IMR-90 (cell line): ENCODE measurements around the gene FAHD1. TPM values are rescaled to one million over a fixed set of nuclear protein-coding genes. Genes with fewer than 3 reads are reported as not detected.

ENCODE experiments used
- ATAC-seq: fragments of 200-7000 bp; cut with Tn5 transposase; 2 replicates; pipeline ENCODE4 v1.9.1; 2020; ENCODE audit warnings: low read depth, mild to moderate bottlenecking, moderate library complexity
- BruUV-seq: library from RNA; stranded (reverse); fragments of 400-500 nt; replicated peaks from 2 replicates; lab custom pipeline; 2021; lab: Mats Ljungman, UMichigan
- CTCF ChIA-PET: fragments of 300-600 bp; formaldehyde crosslinking; extraction: SDS; loops from one replicate; lab custom pipeline; 2021; ENCODE audit warnings: antibody characterized with exemption; lab: Yijun Ruan, JAX
- POLR2A ChIA-PET: fragments of 300-600 bp; sonication (Branson Sonifier 250); formaldehyde crosslinking; loops from one replicate; lab custom pipeline; 2022; ENCODE audit warnings: antibody characterized with exemption; ENCODE audit not compliant: unreplicated experiment; lab: Charles Lee
- DNase-seq: peaks from one replicate; pipeline ENCODE4 v3.0.0; 2013
- H2AFZ ChIP-seq: replicated peaks from 2 replicates; pipeline ENCODE3; 2013; ENCODE audit warnings: low read length, mild to moderate bottlenecking; ENCODE audit not compliant: poor library complexity
- H2AK5ac ChIP-seq: 2 replicates; pipeline ENCODE4 v1.6.1; 2013; ENCODE audit warnings: low read depth, low read length, inconsistent platforms
- H2AK9ac ChIP-seq: replicated peaks from 2 replicates; pipeline ENCODE3; 2013; ENCODE audit warnings: mild to moderate bottlenecking, low read depth, low read length, moderate library complexity; ENCODE audit not compliant: poor library complexity
- H2BK120ac ChIP-seq: 2 replicates; pipeline ENCODE4 v1.6.1; 2013; ENCODE audit warnings: low read depth, low read length, inconsistent platforms
- H2BK15ac ChIP-seq: 3 replicates; pipeline ENCODE4 v1.6.1; 2013; ENCODE audit warnings: low read depth, low read length, inconsistent platforms
- H2BK20ac ChIP-seq: 2 replicates; pipeline ENCODE4 v1.6.1; 2013; ENCODE audit warnings: low read depth, mild to moderate bottlenecking, inconsistent platforms, low read length, moderate library complexity
- H2BK5ac ChIP-seq: 2 replicates; pipeline ENCODE4 v1.6.1; 2013; ENCODE audit warnings: mild to moderate bottlenecking, low read depth, low read length, inconsistent platforms; ENCODE audit not compliant: poor library complexity, severe bottlenecking
- H3K14ac ChIP-seq: replicated peaks from 2 replicates; pipeline ENCODE4 v1.6.1; 2013; ENCODE audit warnings: low read depth, low read length, inconsistent platforms
- H3K18ac ChIP-seq: 2 replicates; pipeline ENCODE4 v1.6.1; 2013; ENCODE audit warnings: low read depth, low read length, control low read depth
- H3K23ac ChIP-seq: 2 replicates; pipeline ENCODE4 v1.6.1; 2013; ENCODE audit warnings: low read depth, low read length, inconsistent platforms
- H3K27ac ChIP-seq: 2 replicates; pipeline ENCODE4 v1.5.1; 2013; ENCODE audit warnings: mild to moderate bottlenecking, control low read depth, low read length; ENCODE audit not compliant: insufficient read depth
- H3K27me3 ChIP-seq: 2 replicates; pipeline ENCODE4 v1.6.1; 2013; ENCODE audit warnings: low read length; ENCODE audit not compliant: control insufficient read depth, insufficient read depth
- H3K36me3 ChIP-seq: 2 replicates; pipeline ENCODE4 v1.6.1; 2013; ENCODE audit warnings: low read length, mixed read lengths; ENCODE audit not compliant: control insufficient read depth, insufficient read depth
- H3K4ac ChIP-seq: 2 replicates; pipeline ENCODE4 v1.6.1; 2013; ENCODE audit warnings: low read depth, low read length, inconsistent platforms
- H3K4me1 ChIP-seq: 2 replicates; pipeline ENCODE4 v1.6.1; 2013; ENCODE audit warnings: low read length, mixed read lengths; ENCODE audit not compliant: control insufficient read depth, insufficient read depth
- H3K4me2 ChIP-seq: 2 replicates; pipeline ENCODE4 v1.6.1; 2013; ENCODE audit warnings: low read depth, mild to moderate bottlenecking, control low read depth, low read length, moderate library complexity
- H3K4me3 ChIP-seq: 2 replicates; pipeline ENCODE4 v1.5.1; 2013; ENCODE audit warnings: low read depth, mild to moderate bottlenecking, control low read depth, low read length, moderate library complexity; ENCODE audit not compliant: insufficient read depth
- H3K56ac ChIP-seq: 2 replicates; pipeline ENCODE4 v1.6.1; 2013; ENCODE audit warnings: low read length, inconsistent platforms; ENCODE audit not compliant: insufficient read depth; ENCODE audit errors: extremely low read depth
- H3K79me1 ChIP-seq, 2 experiments: 2 replicates each; pipeline ENCODE4 v1.6.1; 2013; ENCODE audit warnings: low read length in 2 of 2, inconsistent platforms in 1 of 2, low read depth in 1 of 2
- H3K9ac ChIP-seq: 2 replicates; pipeline ENCODE4 v1.6.1; 2013; ENCODE audit warnings: low read depth, low read length, control low read depth
- H3K9me1 ChIP-seq: 2 replicates; pipeline ENCODE4 v1.6.1; 2013; ENCODE audit warnings: low read length, inconsistent platforms; ENCODE audit not compliant: insufficient read depth
- H3K9me3 ChIP-seq: 2 replicates; pipeline ENCODE4 v1.6.1; 2013; ENCODE audit warnings: low read length; ENCODE audit not compliant: control insufficient read depth, insufficient read depth
- H4K20me1 ChIP-seq: 2 replicates; pipeline ENCODE4 v1.6.1; 2013; ENCODE audit warnings: low read length, inconsistent platforms; ENCODE audit not compliant: insufficient read depth
- H4K5ac ChIP-seq: 2 replicates; pipeline ENCODE4 v1.6.1; 2013; ENCODE audit warnings: mild to moderate bottlenecking, low read depth, low read length, control low read depth
- H4K8ac ChIP-seq, 2 experiments: 2 replicates each; pipeline ENCODE4 v1.6.1; 2013; ENCODE audit warnings: low read depth in 2 of 2, low read length in 2 of 2, control low read depth in 1 of 2, inconsistent platforms in 1 of 2
- H4K91ac ChIP-seq: 2 replicates; pipeline ENCODE4 v1.6.1; 2013; ENCODE audit warnings: low read depth, low read length, inconsistent platforms; ENCODE audit not compliant: insufficient read depth
- BHLHE40 ChIP-seq: fragments of 150-350 bp; IDR thresholded peaks from 2 replicates; pipeline ENCODE4 v1.6.1; 2016; ENCODE audit warnings: mild to moderate bottlenecking, low read depth, low read length
- CEBPB ChIP-seq: IDR thresholded peaks from 2 replicates; pipeline ENCODE4 v1.6.1; 2012; ENCODE audit warnings: low read depth, low read length, improper control_type of control experiment
- CHD1 ChIP-seq: IDR thresholded peaks from 2 replicates; pipeline ENCODE4 v1.6.1; 2012; ENCODE audit warnings: low read depth, low read length, improper control_type of control experiment
- CTCF ChIP-seq: conservative IDR thresholded peaks from 2 replicates; pipeline ENCODE4 v1.5.1; 2012; ENCODE audit warnings: mild to moderate bottlenecking, low read depth, low read length, improper control_type of control experiment
- ELK1 ChIP-seq: fragments of 150-350 bp; IDR thresholded peaks from 2 replicates; pipeline ENCODE4 v1.6.1; 2016; ENCODE audit warnings: low read depth, mild to moderate bottlenecking, low read length, moderate library complexity, borderline replicate concordance
- MAFK ChIP-seq: IDR thresholded peaks from 2 replicates; pipeline ENCODE4 v1.6.1; 2012; ENCODE audit warnings: low read depth, low read length, improper control_type of control experiment
- MAZ ChIP-seq: IDR thresholded peaks from 2 replicates; pipeline ENCODE4 v1.6.1; 2012; ENCODE audit warnings: low read depth, mild to moderate bottlenecking, low read length, improper control_type of control experiment, moderate library complexity, borderline replicate concordance
- MXI1 ChIP-seq: IDR thresholded peaks from 2 replicates; pipeline ENCODE4 v1.6.1; 2012; ENCODE audit warnings: low read depth, mild to moderate bottlenecking, low read length, moderate library complexity, borderline replicate concordance
- NFE2L2 ChIP-seq: fragments of 150-350 bp; IDR thresholded peaks from 2 replicates; pipeline ENCODE4 v1.6.1; 2016; ENCODE audit warnings: low read depth, mild to moderate bottlenecking, low read length
- RAD21 ChIP-seq: IDR thresholded peaks from 2 replicates; pipeline ENCODE4 v1.6.1; 2012; ENCODE audit warnings: low read length, improper control_type of control experiment
- RCOR1 ChIP-seq: IDR thresholded peaks from 2 replicates; pipeline ENCODE4 v1.6.1; 2012; ENCODE audit warnings: mild to moderate bottlenecking, low read length, improper control_type of control experiment; ENCODE audit not compliant: insufficient replicate concordance
- RFX5 ChIP-seq: IDR thresholded peaks from 2 replicates; pipeline ENCODE4 v1.8.0; 2012; ENCODE audit warnings: low read depth, mild to moderate bottlenecking, low read length, moderate library complexity
- SMC3 ChIP-seq: fragments of 150-350 bp; IDR thresholded peaks from 2 replicates; pipeline ENCODE4 v1.6.1; 2016; ENCODE audit warnings: low read depth, mild to moderate bottlenecking, antibody characterized with exemption, low read length, moderate library complexity
- USF2 ChIP-seq: fragments of 150-350 bp; IDR thresholded peaks from 2 replicates; pipeline ENCODE4 v1.6.1; 2017; ENCODE audit warnings: mild to moderate bottlenecking, antibody characterized with exemption, low read length, low read depth
- WGBS, 2 experiments: methylation state at CpG; one replicate each; pipeline versions ENCODE4 v1.1.5 to v1.1.7; 2013; ENCODE audit warnings: missing lambda C conversion rate in 2 of 2; ENCODE audit not compliant: insufficient read length in 1 of 2; ENCODE audit errors: extremely low coverage in 2 of 2; 5-methylcytosine and 5-hydroxymethylcytosine counted together
- dilution Hi-C: fragments of 300-500 bp; cut with HindIII; formaldehyde crosslinking; loops from one replicate; pipeline ENCODE4 v1.14.3; 2018; ENCODE audit warnings: low sequenced_read_pairs; ENCODE audit not compliant: unreplicated experiment
- in situ Hi-C: fragments of 300-500 bp; cut with MboI; formaldehyde crosslinking; loops from 3 replicates; pipeline ENCODE4 v1.14.3; 2019; ENCODE audit warnings: low sequenced_read_pairs, inconsistent platforms, mixed read lengths
- intact Hi-C: fragments of 100-400 bp; cut with micrococcal nuclease; formaldehyde crosslinking; loops from 2 replicates; pipeline ENCODE4 v1.10.0; 2022
- polyA plus RNA-seq, 3 experiments: library from polyadenylated mRNA; depleted of rRNA; stranded (reverse); fragments of >200 nt; gene quantifications; 2 replicates each; pipeline ENCODE4 v1.2.3, GENCODE V29; 2012; ENCODE audit warnings: low replicate concordance in 1 of 3
- total RNA-seq: library from RNA; depleted of rRNA; stranded (reverse); fragments of >200 nt; gene quantifications from 2 replicates; pipeline ENCODE4 v1.2.3, GENCODE V29; 2012

The FAHD1 gene
- total and polyA plus RNA-seq, 2 of the 4 experiments (the other 2 are of a cell fraction), result 65.3 to 85.9 TPM

- H3K4me3 ChIP-seq, result no peak overlapping the region
- DNase-seq (no peak), ATAC-seq (no peak)
- no peak overlapping the region for H3K14ac ChIP-seq
- H3K4ac ChIP-seq, result no peak overlapping the region
- BruUV-seq, result no TSS peak
- H2AFZ ChIP-seq, result peak overlapping the region; percentile 51
- dilution Hi-C loops (no loop called here), in situ Hi-C loops (no loop called here), intact Hi-C loops (no loop called here)
- H4K20me1 ChIP-seq, result peaks cover 16% of the 10 kb centered on the region
- no peak overlapping the region for H3K18ac ChIP-seq
- no peak overlapping the region for H2BK5ac ChIP-seq
- no peak overlapping the region for H3K27ac ChIP-seq
- H4K8ac ChIP-seq, result no peak overlapping the region
- H3K4me2 ChIP-seq, result no peak overlapping the region
- H3K9me1 ChIP-seq, result peaks cover 10% of the 10 kb centered on the region; the same call in 1 of the 2 replicates
- TF ChIP-seq BHLHE40 (no peak), MAZ (no peak), NFE2L2 (no peak), ELK1 (no peak), RCOR1 (no peak), CTCF (no peak), USF2 (no peak), CHD1 (no peak), MXI1 (no peak), SMC3 (no peak), CEBPB (no peak), RFX5 (no peak), RAD21 (no peak), MAFK (no peak)
- H2AK9ac ChIP-seq, result peak overlapping the region; percentile 52
- H2BK15ac ChIP-seq, result no peak overlapping the region
- POLR2A ChIA-PET, result no interaction called here
- H3K9ac ChIP-seq, result no peak overlapping the region
- no peak overlapping the region for H4K91ac ChIP-seq
- peaks cover 8% of the 10 kb centered on the region for H3K4me1 ChIP-seq
- CTCF ChIA-PET, result no interaction called here
- no peak overlapping the region for H2BK120ac ChIP-seq
- no peaks in the 10 kb centered on the region for H3K9me3 ChIP-seq
- H4K5ac ChIP-seq, result no peak overlapping the region
- H3K79me1 ChIP-seq, result peaks cover 14 to 60% of the 10 kb centered on the region in 2 experiments
- H3K27me3 ChIP-seq, result no peaks in the 10 kb centered on the region
- H2BK20ac ChIP-seq, result no peak overlapping the region
- H3K36me3 ChIP-seq, result peaks cover 31% of the 10 kb centered on the region
- no peak overlapping the region for H3K23ac ChIP-seq
- H3K56ac ChIP-seq, result no peak overlapping the region
- H2AK5ac ChIP-seq, result no peak overlapping the region
- 89% methylated on average over 3 of the region's 8 CpGs; no CpG with 5 or more reads in 1 of the 2 experiments for WGBS, 2 experiments
These were observed 47.7 kb upstream of the FAHD1 start for GRCh38 chr16:1779234-1779701.
